ENCODE data around the gene PAK1.

The PAK1 gene

GRCh38 chr11:77444261-77444660 lies 29.6 kb downstream of the PAK1 start:
- H3K4me3 ChIP-seq (ENCODE audit: control insufficient read depth, low read depth, low read length) = no peak overlapping the region
- TF ChIP-seq, protein P1, sequence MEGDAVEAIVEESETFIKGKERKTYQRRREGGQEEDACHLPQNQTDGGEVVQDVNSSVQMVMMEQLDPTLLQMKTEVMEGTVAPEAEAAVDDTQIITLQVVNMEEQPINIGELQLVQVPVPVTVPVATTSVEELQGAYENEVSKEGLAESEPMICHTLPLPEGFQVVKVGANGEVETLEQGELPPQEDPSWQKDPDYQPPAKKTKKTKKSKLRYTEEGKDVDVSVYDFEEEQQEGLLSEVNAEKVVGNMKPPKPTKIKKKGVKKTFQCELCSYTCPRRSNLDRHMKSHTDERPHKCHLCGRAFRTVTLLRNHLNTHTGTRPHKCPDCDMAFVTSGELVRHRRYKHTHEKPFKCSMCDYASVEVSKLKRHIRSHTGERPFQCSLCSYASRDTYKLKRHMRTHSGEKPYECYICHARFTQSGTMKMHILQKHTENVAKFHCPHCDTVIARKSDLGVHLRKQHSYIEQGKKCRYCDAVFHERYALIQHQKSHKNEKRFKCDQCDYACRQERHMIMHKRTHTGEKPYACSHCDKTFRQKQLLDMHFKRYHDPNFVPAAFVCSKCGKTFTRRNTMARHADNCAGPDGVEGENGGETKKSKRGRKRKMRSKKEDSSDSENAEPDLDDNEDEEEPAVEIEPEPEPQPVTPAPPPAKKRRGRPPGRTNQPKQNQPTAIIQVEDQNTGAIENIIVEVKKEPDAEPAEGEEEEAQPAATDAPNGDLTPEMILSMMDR (IDR thresholded peaks at IDR 0.05; ENCODE audit: control insufficient read depth, insufficient read depth, low read depth, low read length, missing control alignments) = no peak
- DNase-seq (ENCODE audit: low read depth) = no peak

DNA sequence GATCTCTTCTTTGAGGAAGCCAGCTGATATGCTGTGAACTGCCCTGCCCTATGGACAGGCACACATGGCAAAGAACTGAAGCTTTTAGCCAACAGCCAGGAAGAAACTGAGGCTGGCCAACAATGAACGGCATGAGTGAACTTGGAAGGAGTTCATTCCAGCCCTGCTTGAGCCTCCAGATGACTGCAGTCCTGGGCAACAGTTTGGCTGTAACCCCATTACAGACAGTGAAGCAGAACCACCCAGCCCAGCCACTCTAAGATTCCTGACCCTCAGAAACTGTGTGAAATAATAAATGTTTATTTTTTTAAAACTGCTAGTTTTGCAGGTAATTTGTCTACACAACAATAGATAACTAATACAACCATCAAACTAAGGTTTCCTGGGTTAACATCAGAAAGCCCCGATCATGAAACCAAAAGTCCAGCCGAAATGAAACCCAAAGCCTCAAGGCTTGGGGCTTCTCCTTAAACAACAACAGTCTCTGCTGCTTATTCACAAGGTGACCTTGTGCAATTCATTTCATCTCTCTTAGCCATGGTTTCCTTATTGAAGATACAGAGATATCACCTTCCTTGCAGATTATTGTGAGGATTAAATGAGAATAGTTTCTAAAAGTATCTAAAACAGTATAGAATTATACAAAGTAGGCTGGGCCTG lies 31.4 kb downstream of the PAK1 start:
- DNase-seq (ENCODE audit: low read depth) = no peak
- TF ChIP-seq, protein P1 (IDR thresholded peaks at IDR 0.05; ENCODE audit: control insufficient read depth, insufficient read depth, low read depth, low read length, missing control alignments) = no peak
- H3K4me3 ChIP-seq (ENCODE audit: control insufficient read depth, low read depth, low read length) = no peak overlapping the region

- no peak for DNase-seq (ENCODE audit: low read depth)
- H3K4me3 ChIP-seq (ENCODE audit: control insufficient read depth, low read depth, low read length) = no peak overlapping the region
- TF ChIP-seq, protein P1 (IDR thresholded peaks at IDR 0.05; ENCODE audit: control insufficient read depth, insufficient read depth, low read depth, low read length, missing control alignments) = no peak
Measured at GRCh38 chr11:77441426-77441825, 32.5 kb downstream of the PAK1 start.

GRCh38 chr11:77440678-77441077 lies 33.2 kb downstream of the PAK1 start:
- no peak for DNase-seq (ENCODE audit: low read depth)
- TF ChIP-seq, protein P1 (IDR thresholded peaks at IDR 0.05; ENCODE audit: control insufficient read depth, insufficient read depth, low read depth, low read length, missing control alignments) = no peak
- no peak overlapping the region for H3K4me3 ChIP-seq (ENCODE audit: control insufficient read depth, low read depth, low read length)

- no peak for DNase-seq (ENCODE audit: low read depth)
- H3K4me3 ChIP-seq (ENCODE audit: control insufficient read depth, low read depth, low read length) = no peak overlapping the region
- TF ChIP-seq, protein P1 (IDR thresholded peaks at IDR 0.05; ENCODE audit: control insufficient read depth, insufficient read depth, low read depth, low read length, missing control alignments) = no peak
Measured at GRCh38 chr11:77438487-77438886, 35.4 kb downstream of the PAK1 start.

DNA sequence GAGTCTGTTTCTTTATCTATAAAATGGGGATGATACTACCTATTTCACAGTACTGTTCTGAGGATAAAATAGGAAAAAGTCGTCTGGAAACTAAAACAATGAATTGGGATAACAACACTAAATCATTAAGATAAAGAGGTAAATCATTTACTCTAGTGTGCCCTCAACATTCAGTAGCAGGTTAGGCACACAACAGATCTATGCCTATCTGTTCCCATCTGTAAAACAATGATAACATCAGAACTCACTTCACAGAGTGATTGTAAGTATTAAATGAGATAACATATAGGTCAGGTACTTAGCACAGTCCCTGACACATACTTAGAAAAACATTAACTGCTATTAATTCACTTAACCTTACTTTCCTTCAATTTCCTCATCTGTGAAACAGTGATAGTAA lies 36.9 kb downstream of the PAK1 start:
- no peak for DNase-seq (ENCODE audit: low read depth)
- H3K4me3 ChIP-seq (ENCODE audit: control insufficient read depth, low read depth, low read length) = no peak overlapping the region
- TF ChIP-seq, protein P1 (IDR thresholded peaks at IDR 0.05; ENCODE audit: control insufficient read depth, insufficient read depth, low read depth, low read length, missing control alignments) = no peak
